Upper lobe of right lung (tissue), 1 donor: Measurements from ENCODE around the gene AP4E1. TPM values are rescaled to one million over a fixed set of nuclear protein-coding genes. Genes with fewer than 3 reads are reported as not detected.

Experiments
- ATAC-seq: fragments of 200-7000 bp; cut with Tn5 transposase; one replicate; pipeline ENCODE4 v1.9.1; 2020; ENCODE audit warnings: mild to moderate bottlenecking, moderate library complexity
- DNase-seq: peaks from one replicate; pipeline ENCODE4 v3.0.0-alpha.2; 2020
- H3K27ac ChIP-seq: fragments of 200-600 bp; one replicate; pipeline ENCODE4 v1.8.0; 2022
- H3K27me3 ChIP-seq: fragments of 200-600 bp; one replicate; pipeline ENCODE4 v1.8.0; 2022; ENCODE audit warnings: mild to moderate bottlenecking
- H3K36me3 ChIP-seq: fragments of 200-600 bp; one replicate; pipeline ENCODE4 v1.8.0; 2022
- H3K4me1 ChIP-seq: fragments of 200-600 bp; one replicate; pipeline ENCODE4 v1.8.0; 2022
- H3K4me3 ChIP-seq: fragments of 200-600 bp; one replicate; pipeline ENCODE4 v1.8.0; 2022; ENCODE audit warnings: mild to moderate bottlenecking
- H3K9me3 ChIP-seq: fragments of 200-600 bp; one replicate; pipeline ENCODE4 v1.8.0; 2022
- intact Hi-C: fragments of 100-400 bp; cut with DNase I; formaldehyde crosslinking; loops from one replicate; pipeline ENCODE4 v1.11.0; 2022
- total RNA-seq: library from RNA; stranded (reverse); fragmentation: NEBNext Ultra II Directional; extraction: Animal tissue kit (Norgen Biotek cat#: 25700); gene quantifications from one replicate; pipeline ENCODE4 v1.2.1, GENCODE V29; 2021
- TF ChIP-seq, protein P1 (sequence below): fragments of 200-600 bp; IDR thresholded peaks from one replicate; pipeline ENCODE4 v1.8.0; 2022; ENCODE audit warnings: antibody characterized with exemption
- donor health status: DM: no; HTN: yes; CAD: no; lungs with severe emphysema.

Gene AP4E1
- total RNA-seq, 1 donor from 2014 or later, result 10.8 TPM

- ATAC-seq, result no peak
- TF ChIP-seq, protein P1, sequence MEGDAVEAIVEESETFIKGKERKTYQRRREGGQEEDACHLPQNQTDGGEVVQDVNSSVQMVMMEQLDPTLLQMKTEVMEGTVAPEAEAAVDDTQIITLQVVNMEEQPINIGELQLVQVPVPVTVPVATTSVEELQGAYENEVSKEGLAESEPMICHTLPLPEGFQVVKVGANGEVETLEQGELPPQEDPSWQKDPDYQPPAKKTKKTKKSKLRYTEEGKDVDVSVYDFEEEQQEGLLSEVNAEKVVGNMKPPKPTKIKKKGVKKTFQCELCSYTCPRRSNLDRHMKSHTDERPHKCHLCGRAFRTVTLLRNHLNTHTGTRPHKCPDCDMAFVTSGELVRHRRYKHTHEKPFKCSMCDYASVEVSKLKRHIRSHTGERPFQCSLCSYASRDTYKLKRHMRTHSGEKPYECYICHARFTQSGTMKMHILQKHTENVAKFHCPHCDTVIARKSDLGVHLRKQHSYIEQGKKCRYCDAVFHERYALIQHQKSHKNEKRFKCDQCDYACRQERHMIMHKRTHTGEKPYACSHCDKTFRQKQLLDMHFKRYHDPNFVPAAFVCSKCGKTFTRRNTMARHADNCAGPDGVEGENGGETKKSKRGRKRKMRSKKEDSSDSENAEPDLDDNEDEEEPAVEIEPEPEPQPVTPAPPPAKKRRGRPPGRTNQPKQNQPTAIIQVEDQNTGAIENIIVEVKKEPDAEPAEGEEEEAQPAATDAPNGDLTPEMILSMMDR, result no peak
- H3K36me3 ChIP-seq, result peaks cover 57% of the 10 kb centered on the region
- no peak overlapping the region for H3K27ac ChIP-seq
- intact Hi-C loops, result no loop called here
- H3K4me1 ChIP-seq, result no peaks in the 10 kb centered on the region
- peaks cover 18% of the 10 kb centered on the region for H3K9me3 ChIP-seq
- DNase-seq, result no peak
- no peaks in the 10 kb centered on the region for H3K27me3 ChIP-seq
- H3K4me3 ChIP-seq, result no peak overlapping the region
These were observed 51.2 kb downstream of the AP4E1 start for GRCh38 chr15:50959717-50960116.

DNA sequence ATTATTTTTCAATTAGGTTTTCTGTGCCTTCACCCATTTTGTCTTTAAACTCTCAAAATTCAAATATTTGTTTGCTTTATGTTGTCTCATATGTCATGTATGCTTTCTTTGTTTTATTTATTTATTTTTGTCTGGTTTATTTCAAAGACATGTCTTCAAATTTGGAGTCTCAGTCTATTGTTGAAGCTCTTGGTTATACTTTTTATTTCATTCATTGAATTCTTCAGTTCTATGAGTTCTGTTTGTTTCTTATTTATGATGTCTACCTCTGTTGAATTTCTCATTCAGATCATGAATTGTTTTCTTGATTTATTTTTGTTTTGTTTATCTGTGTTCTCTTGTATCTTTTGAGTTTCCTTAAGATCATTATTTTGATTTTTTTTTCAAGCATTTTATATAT lies 55.6 kb downstream of the AP4E1 start:
- ATAC-seq (no peak), DNase-seq (no peak)
- Histone ChIP-seq H3K9me3 (peaks cover 18% of the 10 kb centered on the region), H3K27ac (no peak overlapping the region), H3K36me3 (peaks cover 30% of the 10 kb centered on the region), H3K27me3 (no peaks in the 10 kb centered on the region), H3K4me1 (no peaks in the 10 kb centered on the region), H3K4me3 (no peak overlapping the region)
- intact Hi-C loops, result no loop called here
- TF ChIP-seq, protein P1, result no peak

GRCh38 chr15:50968353-50968752 lies 59.9 kb downstream of the AP4E1 start:
- ATAC-seq (no peak), DNase-seq (no peak)
- TF ChIP-seq, protein P1, result no peak
- H3K27ac ChIP-seq, result no peak overlapping the region
- no peaks in the 10 kb centered on the region for H3K27me3 ChIP-seq
- no peak overlapping the region for H3K4me3 ChIP-seq
- peaks cover 31% of the 10 kb centered on the region for H3K36me3 ChIP-seq
- peaks cover 26% of the 10 kb centered on the region for H3K9me3 ChIP-seq
- H3K4me1 ChIP-seq, result no peaks in the 10 kb centered on the region
- intact Hi-C loops, result no loop called here

- Histone ChIP-seq H3K4me1 (no peaks in the 10 kb centered on the region), H3K27ac (no peak overlapping the region), H3K27me3 (no peaks in the 10 kb centered on the region), H3K36me3 (peaks cover 34% of the 10 kb centered on the region), H3K4me3 (no peak overlapping the region), H3K9me3 (peaks cover 16% of the 10 kb centered on the region)
- intact Hi-C loops, result no loop called here
- TF ChIP-seq, protein P1, result no peak
- ATAC-seq (no peak), DNase-seq (no peak)
These were observed 62.0 kb downstream of the AP4E1 start for GRCh38 chr15:50970524-50970923.

- Histone ChIP-seq H3K4me3 (no peak overlapping the region), H3K27ac (no peak overlapping the region), H3K4me1 (no peaks in the 10 kb centered on the region), H3K27me3 (no peaks in the 10 kb centered on the region), H3K36me3 (peaks cover 34% of the 10 kb centered on the region), H3K9me3 (peaks cover 16% of the 10 kb centered on the region)
- intact Hi-C loops, result no loop called here
- TF ChIP-seq, protein P1, result no peak
- no peak for DNase-seq
- no peak for ATAC-seq
These were observed 62.6 kb downstream of the AP4E1 start for GRCh38 chr15:50971115-50971514.

GRCh38 chr15:50971542-50971941 lies 63.1 kb downstream of the AP4E1 start:
- Histone ChIP-seq H3K4me1 (no peaks in the 10 kb centered on the region), H3K4me3 (no peak overlapping the region), H3K36me3 (peaks cover 34% of the 10 kb centered on the region), H3K9me3 (peaks cover 16% of the 10 kb centered on the region), H3K27me3 (no peaks in the 10 kb centered on the region), H3K27ac (no peak overlapping the region)
- TF ChIP-seq, protein P1, result no peak
- DNase-seq, result no peak
- no peak for ATAC-seq
- intact Hi-C loops, result no loop called here
